GM18519 (cell line): ENCODE results near the gene NPTXR.
"Not testable (repeated sequence)": the region's sequence is repeated elsewhere in the genome, so short reads cannot be mapped to it uniquely, and the experiment has no call there.

Experiments used
- ATAC-seq: cut with Tn5 transposase; IDR thresholded peaks from one replicate; pipeline ENCODE4 v1.9.1; 2021; ENCODE audit warnings: mild to moderate bottlenecking, moderate library complexity; ENCODE audit not compliant: unreplicated experiment, low FRiP score

The NPTXR gene

DNA sequence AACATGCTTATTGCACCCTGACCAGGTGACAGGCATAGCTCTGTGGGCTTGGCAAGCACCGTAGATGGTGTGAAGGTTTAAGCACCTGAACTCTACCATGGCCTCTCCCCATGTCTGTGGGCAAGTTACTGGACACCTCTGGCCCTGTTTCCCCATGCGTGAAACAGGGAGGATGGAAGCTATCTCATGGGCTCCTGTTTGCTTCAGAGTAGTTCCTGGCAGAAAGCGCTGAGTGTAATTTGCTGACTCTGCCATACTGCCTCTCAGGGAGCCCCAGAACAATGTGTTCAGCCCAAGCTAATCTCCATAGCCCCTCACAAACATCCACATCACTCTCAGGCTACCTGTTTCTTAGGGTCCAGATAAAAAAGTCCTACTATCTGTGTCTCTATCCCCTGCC, 25.8 kb upstream of the NPTXR start:
- ATAC-seq, result no peak

- ATAC-seq, result no peak
Measured at GRCh38 chr22:38868886-38869381, 25.1 kb upstream of the NPTXR start.

- ATAC-seq, result no peak
Measured at GRCh38 chr22:38868286-38868721, 24.5 kb upstream of the NPTXR start.

GRCh38 chr22:38867471-38868285, 23.9 kb upstream of the NPTXR start:
- ATAC-seq, result no peak

GRCh38 chr22:38867124-38867455, 23.3 kb upstream of the NPTXR start:
- ATAC-seq, result no peak

GRCh38 chr22:38866399-38867123, 22.7 kb upstream of the NPTXR start:
- no peak for ATAC-seq

DNA sequence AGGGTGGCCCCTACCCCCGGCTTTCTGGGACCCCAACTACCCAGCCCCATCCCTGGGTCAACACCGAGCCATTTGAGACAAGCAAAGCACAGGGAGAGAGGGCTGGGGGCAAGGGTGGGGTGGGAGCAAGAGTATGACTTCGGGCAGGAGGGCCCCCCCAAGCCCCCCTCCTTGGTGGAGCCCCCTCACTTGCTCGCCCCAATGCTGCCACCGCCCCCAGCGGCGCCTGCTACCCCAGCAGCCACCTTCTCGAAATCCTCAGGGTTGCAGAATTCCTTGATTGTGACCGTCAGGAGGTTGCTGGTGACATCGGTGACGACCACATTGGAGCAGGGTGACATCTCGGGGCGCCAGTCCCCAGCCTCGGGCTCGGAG, 22.2 kb upstream of the NPTXR start:
- no peak for ATAC-seq

DNA sequence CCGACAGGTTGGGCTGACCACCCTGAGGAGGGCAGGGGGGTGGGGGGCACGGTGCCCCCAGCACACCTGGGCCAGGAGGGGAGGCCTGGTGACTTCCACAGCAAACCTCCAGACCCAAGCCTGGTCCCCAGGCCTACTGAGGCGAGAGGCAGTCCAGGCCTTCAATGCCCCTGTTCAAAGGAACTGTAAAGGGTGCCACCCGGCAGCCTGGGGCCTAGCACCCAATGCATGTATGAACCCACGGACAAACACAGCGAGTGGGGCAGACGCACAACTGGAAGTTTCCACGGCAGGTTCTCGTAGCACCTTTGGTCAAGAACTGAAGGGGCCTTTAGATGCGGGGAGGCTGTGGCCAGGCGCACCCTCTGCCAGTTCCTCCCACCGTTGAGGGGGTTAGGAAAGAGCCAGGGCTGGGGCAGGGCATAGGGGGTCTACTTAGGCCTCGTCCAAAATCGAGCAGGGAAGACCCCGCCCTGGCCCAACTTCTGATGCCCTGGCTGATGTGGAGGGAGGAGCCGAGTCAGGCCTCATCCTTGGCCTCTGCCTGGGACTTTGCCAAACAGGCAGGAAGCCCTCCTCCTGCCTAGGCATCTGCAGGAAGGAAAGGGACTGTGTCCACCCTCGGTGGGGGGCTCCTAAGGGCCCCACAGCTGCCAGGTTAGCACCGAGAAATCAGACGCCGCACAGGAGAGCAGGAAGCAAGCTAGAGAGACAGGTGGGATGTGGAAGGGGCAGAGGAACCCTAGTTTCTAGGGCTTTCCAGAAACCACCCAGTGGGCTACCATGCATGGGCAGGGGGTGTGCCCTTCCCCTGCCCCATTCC, 21.6 kb upstream of the NPTXR start:
- no peak for ATAC-seq

GRCh38 chr22:38864361-38865191, 20.7 kb upstream of the NPTXR start:
- no peak for ATAC-seq

DNA sequence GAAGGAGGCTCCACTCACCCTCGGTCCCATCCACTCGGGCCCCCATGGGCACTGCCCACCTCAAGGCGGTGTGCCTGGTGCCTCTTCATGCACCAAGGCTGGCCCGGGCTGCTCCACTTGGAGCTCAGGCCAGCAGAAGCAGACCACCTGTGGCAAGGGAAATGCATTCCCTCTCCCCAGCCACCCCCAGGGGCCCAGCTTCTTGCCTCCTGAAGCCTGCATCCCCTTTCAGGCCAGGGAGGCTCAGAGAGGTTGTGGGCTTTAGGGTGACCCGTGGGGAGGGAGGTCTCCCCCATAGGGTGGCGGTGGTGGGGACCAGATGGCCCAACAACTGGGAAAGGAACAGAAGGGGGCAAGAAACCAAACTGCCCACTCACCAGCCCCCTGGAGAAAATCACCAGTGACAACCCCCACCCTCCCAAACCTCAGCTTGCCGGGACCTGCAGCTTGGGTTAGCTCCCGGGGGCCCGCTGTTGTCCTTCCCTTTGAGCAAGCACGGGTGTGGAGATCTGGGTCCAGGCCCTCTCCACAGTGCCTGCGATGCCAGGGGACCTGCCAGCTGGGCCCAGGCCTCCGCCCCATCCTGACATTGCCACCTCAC, 19.8 kb upstream of the NPTXR start:
- ATAC-seq, result no peak

- no peak for ATAC-seq
Measured at GRCh38 chr22:38862375-38863329, 18.8 kb upstream of the NPTXR start.

DNA sequence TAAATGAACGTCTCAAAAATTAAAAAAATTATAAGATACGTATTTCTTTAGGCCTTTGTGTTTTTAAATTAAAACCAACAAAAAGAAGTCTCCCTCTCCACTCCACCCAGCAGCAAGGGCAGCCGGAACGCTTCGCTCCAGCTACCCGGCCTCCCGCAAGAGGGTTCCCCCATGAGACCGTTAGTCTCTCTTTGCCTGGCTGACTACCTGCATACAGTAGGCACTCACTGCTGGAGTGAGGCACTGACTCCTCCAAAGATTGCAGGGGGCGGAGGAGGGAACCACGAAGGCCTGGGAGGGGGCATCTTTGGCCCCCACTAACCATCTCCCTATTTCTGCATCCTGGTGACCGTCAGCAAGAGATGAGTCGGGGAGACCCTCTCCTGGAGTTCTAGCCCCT, 18.1 kb upstream of the NPTXR start:
- ATAC-seq, result no peak

GRCh38 chr22:38861170-38861876, 17.5 kb upstream of the NPTXR start:
- ATAC-seq, result no peak

DNA sequence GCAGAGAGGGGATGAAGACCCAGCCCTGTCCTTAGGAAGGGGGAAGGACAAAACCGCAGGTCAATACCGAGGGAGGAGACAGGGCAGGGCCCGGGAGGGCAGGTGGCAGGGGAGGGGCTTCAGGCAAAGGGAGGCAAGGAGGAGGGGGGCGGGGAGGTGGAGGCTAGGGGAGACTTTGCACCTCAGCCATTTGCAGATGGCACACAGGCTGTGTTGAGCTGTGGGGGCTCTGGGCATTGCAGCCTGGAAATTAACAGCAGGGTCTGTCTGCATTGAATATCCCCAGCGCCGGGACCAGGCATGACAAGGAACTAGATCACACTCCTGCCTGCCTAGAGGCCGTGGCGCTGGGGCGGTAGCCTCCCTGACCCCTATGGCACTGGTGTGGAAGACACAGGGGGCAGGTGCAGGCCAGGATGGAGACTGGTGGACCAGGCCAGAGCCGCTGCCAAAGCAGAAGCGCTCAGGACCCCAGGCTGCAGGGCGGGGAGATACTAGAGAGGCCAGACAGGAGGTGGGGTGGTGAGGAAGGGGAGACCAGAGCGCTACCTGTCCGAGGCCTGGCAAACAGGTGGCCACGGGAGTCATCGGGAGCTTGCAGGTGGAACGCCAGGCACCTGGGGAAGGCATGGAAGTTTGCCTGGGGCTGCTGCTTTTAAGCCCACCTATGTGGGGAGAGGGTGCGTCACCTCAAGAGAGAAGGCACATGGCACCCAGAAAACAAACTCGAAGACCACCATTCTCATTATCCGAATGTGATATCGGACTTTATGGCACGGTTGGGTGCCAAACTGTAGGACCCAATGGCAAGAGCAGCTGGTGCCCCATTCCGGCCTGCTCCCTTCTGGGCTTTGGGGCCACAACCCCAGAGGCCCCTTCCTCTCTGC, 16.7 kb upstream of the NPTXR start:
- ATAC-seq, result no peak

- ATAC-seq, result no peak
Measured at GRCh38 chr22:38859581-38860282, 15.9 kb upstream of the NPTXR start.

DNA sequence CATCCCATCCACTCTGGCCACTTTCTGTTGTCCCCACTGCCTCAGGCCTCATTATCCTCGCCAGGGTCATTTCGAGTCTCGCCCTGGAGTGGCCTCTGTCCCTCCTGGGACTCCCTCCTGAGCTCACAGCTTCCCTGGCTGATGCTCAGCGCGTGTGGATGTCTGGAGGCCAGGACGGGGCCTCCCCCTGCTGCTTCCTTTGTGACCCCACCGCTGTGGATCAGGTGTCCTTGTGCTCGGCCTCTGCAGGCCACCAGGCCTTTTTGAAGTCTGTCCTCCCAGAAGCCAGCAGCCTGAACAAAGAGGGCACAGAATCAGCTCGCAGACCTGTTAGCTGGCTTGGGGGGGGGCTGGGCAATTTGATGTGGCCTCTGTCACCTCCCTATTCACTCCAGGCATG, 14.7 kb upstream of the NPTXR start:
- no peak for ATAC-seq

DNA sequence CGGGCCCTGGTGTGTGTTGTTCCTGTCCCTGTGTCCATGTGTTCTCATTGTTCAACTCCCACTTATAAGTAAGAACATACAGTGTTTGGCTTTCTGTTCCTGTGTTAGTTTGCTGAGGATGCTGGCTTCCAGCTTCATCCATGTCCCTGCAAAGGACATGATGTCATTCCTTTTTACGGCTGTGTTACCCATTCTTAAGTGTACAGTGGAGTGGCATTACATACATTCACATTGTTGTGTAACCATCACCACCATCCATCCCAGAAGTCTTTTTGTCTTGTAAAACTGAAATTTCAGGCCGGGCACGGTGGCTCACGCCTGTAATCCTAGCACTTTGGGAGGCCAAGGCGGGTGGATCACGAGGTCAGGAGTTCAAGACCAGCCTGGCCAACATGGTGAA, 10.6 kb upstream of the NPTXR start:
- ATAC-seq, result not testable (repeated sequence)
